ENCODE results near the gene AFDN. TPM values are rescaled to one million over a fixed set of nuclear protein-coding genes. Genes with fewer than 3 reads are reported as not detected.

Gene AFDN
- total and polyA plus RNA-seq, 2 experiments from 2014 or later = 130 to 198 TPM

- no peak overlapping the region for H3K4me3 ChIP-seq
- H3K27me3 ChIP-seq = no peaks in the 10 kb centered on the region
- TF ChIP-seq, protein P1, sequence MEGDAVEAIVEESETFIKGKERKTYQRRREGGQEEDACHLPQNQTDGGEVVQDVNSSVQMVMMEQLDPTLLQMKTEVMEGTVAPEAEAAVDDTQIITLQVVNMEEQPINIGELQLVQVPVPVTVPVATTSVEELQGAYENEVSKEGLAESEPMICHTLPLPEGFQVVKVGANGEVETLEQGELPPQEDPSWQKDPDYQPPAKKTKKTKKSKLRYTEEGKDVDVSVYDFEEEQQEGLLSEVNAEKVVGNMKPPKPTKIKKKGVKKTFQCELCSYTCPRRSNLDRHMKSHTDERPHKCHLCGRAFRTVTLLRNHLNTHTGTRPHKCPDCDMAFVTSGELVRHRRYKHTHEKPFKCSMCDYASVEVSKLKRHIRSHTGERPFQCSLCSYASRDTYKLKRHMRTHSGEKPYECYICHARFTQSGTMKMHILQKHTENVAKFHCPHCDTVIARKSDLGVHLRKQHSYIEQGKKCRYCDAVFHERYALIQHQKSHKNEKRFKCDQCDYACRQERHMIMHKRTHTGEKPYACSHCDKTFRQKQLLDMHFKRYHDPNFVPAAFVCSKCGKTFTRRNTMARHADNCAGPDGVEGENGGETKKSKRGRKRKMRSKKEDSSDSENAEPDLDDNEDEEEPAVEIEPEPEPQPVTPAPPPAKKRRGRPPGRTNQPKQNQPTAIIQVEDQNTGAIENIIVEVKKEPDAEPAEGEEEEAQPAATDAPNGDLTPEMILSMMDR (IDR thresholded peaks at IDR 0.05; ENCODE audit: poor library complexity) = no peak
- no peak for TF ChIP-seq EZH2 (IDR thresholded peaks at IDR 0.05; ENCODE audit: borderline replicate concordance)
- no peak for TF ChIP-seq EZH2phosphoT487 (IDR thresholded peaks at IDR 0.05; ENCODE audit: low read depth, severe bottlenecking, unreplicated experiment)
- H3K9me3 ChIP-seq (ENCODE audit: low read depth) = no peaks in the 10 kb centered on the region
- H3K27ac ChIP-seq = no peak overlapping the region
- no peaks in the 10 kb centered on the region for H3K36me3 ChIP-seq (replicated peaks; ENCODE audit: insufficient read depth, low read depth)
- peaks cover 51% of the 10 kb centered on the region for H4K20me1 ChIP-seq (ENCODE audit: insufficient read depth, poor library complexity, severe bottlenecking)
- WGBS (ENCODE audit: low lambda C conversion rate, missing lambda C conversion rate) = 62% methylated on average over 8 of the region's 8 CpGs
- H3K4me2 ChIP-seq = no peak overlapping the region
- no peaks in the 10 kb centered on the region for H3K4me1 ChIP-seq (ENCODE audit: insufficient read depth)
- H2AFZ ChIP-seq = no peak overlapping the region
- H3K79me2 ChIP-seq = peaks cover 95% of the 10 kb centered on the region
- no peaks in the 10 kb centered on the region for H3K9me2 ChIP-seq (replicated peaks; ENCODE audit: insufficient read depth)
- DNase-seq (ENCODE audit: low spot score) = no peak
Observed at GRCh38 chr6:167866642-167867041, 39.9 kb downstream of the AFDN start.

DNA sequence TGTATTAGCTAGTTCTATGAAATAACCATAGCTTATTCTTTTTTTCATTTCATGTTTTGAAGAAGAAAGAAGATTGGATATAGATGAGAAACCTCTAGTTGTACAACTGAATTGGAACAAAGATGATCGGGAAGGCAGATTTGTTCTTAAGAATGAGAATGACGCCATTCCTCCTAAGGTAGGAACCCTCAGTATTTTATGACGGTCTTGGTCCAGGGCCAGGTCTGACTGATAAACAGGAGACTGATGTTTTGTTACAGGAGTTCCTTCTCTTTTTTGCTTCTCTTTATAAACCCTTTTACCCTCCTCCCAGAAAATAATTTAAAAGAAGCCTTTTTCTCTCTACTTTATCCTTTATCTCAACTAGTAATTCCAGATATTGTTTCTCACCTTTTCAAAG lies 43.6 kb downstream of the AFDN start:
- no peak for DNase-seq (ENCODE audit: low spot score)
- H3K27me3 ChIP-seq = no peaks in the 10 kb centered on the region
- no peak overlapping the region for H3K4me2 ChIP-seq
- no peaks in the 10 kb centered on the region for H3K9me3 ChIP-seq (ENCODE audit: low read depth)
- peaks cover 83% of the 10 kb centered on the region for H3K79me2 ChIP-seq
- no peak overlapping the region for H3K4me3 ChIP-seq
- WGBS (ENCODE audit: low lambda C conversion rate, missing lambda C conversion rate) = 95% methylated on average over 3 of the region's 3 CpGs
- no peak overlapping the region for H2AFZ ChIP-seq
- no peaks in the 10 kb centered on the region for H3K9me2 ChIP-seq (replicated peaks; ENCODE audit: insufficient read depth)
- H3K36me3 ChIP-seq (replicated peaks; ENCODE audit: insufficient read depth, low read depth) = no peaks in the 10 kb centered on the region
- TF ChIP-seq EZH2phosphoT487 (IDR thresholded peaks at IDR 0.05; ENCODE audit: low read depth, severe bottlenecking, unreplicated experiment) (no peak), EZH2 (IDR thresholded peaks at IDR 0.05; ENCODE audit: borderline replicate concordance) (no peak)
- TF ChIP-seq, protein P1 (IDR thresholded peaks at IDR 0.05; ENCODE audit: poor library complexity) = no peak
- no peak overlapping the region for H3K27ac ChIP-seq
- H3K4me1 ChIP-seq (ENCODE audit: insufficient read depth) = no peaks in the 10 kb centered on the region
- H4K20me1 ChIP-seq (ENCODE audit: insufficient read depth, poor library complexity, severe bottlenecking) = peaks cover 25% of the 10 kb centered on the region

- TF ChIP-seq EZH2phosphoT487 (IDR thresholded peaks at IDR 0.05; ENCODE audit: low read depth, severe bottlenecking, unreplicated experiment) (no peak), EZH2 (IDR thresholded peaks at IDR 0.05; ENCODE audit: borderline replicate concordance) (no peak)
- TF ChIP-seq, protein P1 (IDR thresholded peaks at IDR 0.05; ENCODE audit: poor library complexity) = no peak
- 97% methylated on average over 2 of the region's 2 CpGs for WGBS (ENCODE audit: low lambda C conversion rate, missing lambda C conversion rate)
- Histone ChIP-seq H3K4me2 (no peak overlapping the region), H3K27ac (no peak overlapping the region), H3K36me3 (replicated peaks; ENCODE audit: insufficient read depth, low read depth) (no peaks in the 10 kb centered on the region), H4K20me1 (ENCODE audit: insufficient read depth, poor library complexity, severe bottlenecking) (peaks cover 13% of the 10 kb centered on the region), H3K27me3 (no peaks in the 10 kb centered on the region), H3K4me1 (ENCODE audit: insufficient read depth) (no peaks in the 10 kb centered on the region), H3K4me3 (no peak overlapping the region), H2AFZ (no peak overlapping the region), H3K9me2 (replicated peaks; ENCODE audit: insufficient read depth) (no peaks in the 10 kb centered on the region), H3K9me3 (ENCODE audit: low read depth) (no peaks in the 10 kb centered on the region), H3K79me2 (peaks cover 75% of the 10 kb centered on the region)
- no peak for DNase-seq (ENCODE audit: low spot score)
Observed at GRCh38 chr6:167872538-167873210, 46.0 kb downstream of the AFDN start.
